HTR-8/SVneo (cell line): Measurements from ENCODE around the gene NUCKS1.
"Not testable (repeated sequence)": the region's sequence is repeated elsewhere in the genome, so short reads cannot be mapped to it uniquely, and the experiment has no call there.

Source experiments
- DNase-seq: peaks from one replicate; pipeline ENCODE4 v3.0.0; 2011; ENCODE audit warnings: low spot score, mixed read lengths; ENCODE audit not compliant: insufficient read length
- FAIRE-seq: peaks from 2 replicates; lab custom pipeline; 2011; peaks lifted over from hg19 to GRCh38; lab: Jason Lieb, UNC

NUCKS1 gene

GRCh38 chr1:205739348-205740160 lies 10.4 kb downstream of the NUCKS1 start:
- FAIRE-seq, result no peak
- DNase-seq, result no peak

DNA sequence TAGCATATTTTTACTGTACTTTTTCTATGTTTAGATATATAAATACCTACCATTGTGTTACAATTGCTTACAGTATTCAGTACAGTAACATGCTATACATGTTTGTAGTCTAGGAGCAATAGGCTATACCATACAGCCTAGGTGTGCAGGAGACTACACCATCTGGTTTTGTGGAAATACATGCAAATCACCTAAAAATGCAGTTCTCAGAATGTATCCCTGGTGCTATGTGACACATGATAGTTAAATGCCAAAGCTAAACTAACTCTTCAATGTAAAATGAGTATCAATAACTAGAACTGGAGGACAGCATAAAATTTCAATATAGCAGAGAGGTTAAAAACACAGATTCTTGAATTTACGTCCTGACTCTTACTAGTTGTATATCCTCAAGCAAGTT lies 14.8 kb downstream of the NUCKS1 start:
- no peak for DNase-seq
- FAIRE-seq, result no peak

GRCh38 chr1:205733438-205734175 lies 16.4 kb downstream of the NUCKS1 start:
- DNase-seq, result no peak
- no peak for FAIRE-seq

DNA sequence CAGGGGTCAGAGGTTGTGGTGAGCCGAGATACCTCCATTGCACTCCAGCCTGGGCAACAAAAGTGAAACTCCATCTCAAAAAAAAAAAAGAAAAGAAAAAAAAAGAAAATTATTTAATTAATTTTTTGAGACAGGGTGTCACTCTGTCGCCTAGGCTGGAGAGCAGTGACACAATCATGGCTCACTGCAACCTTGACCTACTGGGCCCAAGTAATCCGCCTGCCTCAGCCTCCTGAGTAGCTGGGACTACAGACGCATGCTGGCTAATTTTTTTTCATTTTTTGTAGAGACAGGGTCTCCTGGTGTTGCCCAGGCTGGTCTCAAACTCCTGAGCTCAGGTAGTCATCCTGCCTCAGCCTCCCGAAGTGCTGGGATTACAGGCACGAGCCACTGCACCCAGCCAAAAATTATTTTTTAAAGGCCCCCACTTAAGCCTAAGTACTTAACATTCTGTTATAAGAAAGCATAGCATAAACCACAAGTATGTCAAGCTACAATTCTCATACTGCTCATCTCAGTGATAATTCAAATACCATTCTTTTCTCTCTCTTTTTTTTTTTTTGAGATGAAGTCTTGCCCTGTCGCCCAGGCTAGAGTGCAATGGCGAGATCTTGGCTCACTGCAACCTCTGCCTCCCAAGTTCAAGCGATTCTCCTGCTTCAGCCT lies 19.9 kb downstream of the NUCKS1 start:
- DNase-seq (no peak), FAIRE-seq (no peak)

GRCh38 chr1:205726619-205727125 lies 23.3 kb downstream of the NUCKS1 start:
- FAIRE-seq (no peak), DNase-seq (no peak)

GRCh38 chr1:205725514-205725913 lies 24.5 kb downstream of the NUCKS1 start:
- FAIRE-seq (no peak), DNase-seq (no peak)

GRCh38 chr1:205720740-205721139 lies 29.2 kb downstream of the NUCKS1 start:
- FAIRE-seq, DNase-seq: not testable (repeated sequence)

DNA sequence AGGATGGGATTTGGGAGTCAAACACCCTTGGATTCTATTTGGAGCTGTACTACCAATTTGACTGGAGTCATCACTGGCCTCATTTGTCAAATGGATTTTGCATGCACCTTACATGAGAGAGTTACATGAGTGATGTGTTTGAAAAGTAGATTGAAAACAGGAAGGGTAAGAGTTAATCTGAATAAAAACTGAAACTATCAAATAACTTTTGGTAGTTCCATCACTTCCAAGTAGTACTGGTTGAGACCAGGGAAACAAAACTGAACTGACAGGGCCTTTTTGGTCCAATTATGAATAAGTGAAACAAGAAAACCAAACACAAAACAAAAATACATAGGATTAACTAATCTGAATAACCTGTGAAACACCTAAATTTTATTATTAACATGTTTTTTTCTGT lies 30.2 kb downstream of the NUCKS1 start:
- FAIRE-seq (no peak), DNase-seq (no peak)

DNA sequence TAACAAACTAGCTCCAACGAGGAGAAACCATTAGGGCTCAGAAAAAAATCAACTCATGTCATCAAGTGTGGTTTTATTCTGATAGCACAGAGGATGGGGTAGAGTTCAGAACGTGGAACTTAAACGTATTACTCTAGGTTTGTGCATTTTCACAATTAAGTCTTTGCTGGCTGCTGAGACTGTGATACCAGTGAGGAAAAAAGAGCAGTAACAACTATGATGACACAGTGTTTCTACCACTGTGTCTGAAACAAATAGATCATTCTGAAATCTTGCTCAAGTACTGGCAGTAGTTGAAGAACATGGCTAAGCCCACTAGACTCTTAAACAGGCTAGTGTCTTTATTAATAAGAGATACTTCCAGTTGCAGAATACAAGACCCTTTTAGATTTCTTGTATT lies 31.0 kb downstream of the NUCKS1 start:
- FAIRE-seq (no peak), DNase-seq (no peak)

DNA sequence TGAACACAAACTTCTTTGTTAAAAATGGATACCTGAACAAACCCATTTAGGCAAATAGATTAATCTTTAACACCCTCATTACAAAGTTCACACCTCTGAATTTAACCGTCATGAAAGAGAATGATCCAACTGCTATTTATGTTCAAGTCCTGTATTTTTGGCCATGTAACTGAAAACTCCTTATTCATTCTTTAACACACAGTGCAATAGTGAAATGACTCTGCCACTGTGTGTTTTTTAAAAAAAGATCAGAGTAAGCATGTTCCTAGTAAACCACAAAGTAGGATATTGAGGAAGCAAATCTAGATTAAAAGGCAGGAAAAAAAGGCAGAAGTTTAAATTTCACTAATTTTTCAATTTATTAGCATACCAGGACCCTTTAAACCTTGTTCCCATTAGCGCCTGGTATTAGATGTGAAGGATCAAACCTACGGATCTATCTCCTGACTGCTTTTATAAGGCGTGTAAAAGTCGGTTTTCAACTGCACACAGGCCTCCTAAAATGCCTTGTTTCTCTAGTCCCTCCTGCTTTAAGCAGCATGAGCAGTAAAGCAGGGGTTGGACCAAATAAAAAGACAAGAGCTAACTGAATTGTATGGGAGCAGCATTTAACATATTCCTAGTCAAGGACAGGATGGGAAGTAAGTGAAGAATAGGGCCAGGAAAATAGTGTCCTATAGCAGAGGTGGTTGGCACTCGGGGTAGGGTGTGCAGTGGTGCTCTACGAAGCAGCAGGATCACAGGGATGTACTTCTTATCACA lies 33.4 kb downstream of the NUCKS1 start:
- no peak for DNase-seq
- FAIRE-seq, result no peak

GRCh38 chr1:205715628-205716027 lies 34.4 kb downstream of the NUCKS1 start:
- FAIRE-seq (no peak), DNase-seq (no peak)

DNA sequence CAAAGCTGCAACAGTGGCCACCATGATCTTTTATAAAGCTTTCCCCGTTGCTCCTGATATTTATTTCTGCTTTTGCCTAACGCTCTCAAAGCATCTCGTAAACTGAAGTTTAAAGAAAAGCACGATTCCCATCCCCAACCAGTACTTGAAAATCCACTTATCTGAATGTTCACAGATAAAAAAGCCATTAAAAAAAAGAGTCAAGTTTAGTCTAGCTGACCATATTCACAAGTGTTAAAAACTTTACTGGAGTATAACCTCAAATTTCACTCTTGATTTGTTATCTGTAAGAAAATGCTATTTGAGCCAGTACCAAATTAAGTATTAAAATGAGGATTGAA lies 35.1 kb downstream of the NUCKS1 start:
- no peak for FAIRE-seq
- DNase-seq, result no peak

GRCh38 chr1:205714190-205714905 lies 35.6 kb downstream of the NUCKS1 start:
- no peak for FAIRE-seq
- DNase-seq, result no peak

DNA sequence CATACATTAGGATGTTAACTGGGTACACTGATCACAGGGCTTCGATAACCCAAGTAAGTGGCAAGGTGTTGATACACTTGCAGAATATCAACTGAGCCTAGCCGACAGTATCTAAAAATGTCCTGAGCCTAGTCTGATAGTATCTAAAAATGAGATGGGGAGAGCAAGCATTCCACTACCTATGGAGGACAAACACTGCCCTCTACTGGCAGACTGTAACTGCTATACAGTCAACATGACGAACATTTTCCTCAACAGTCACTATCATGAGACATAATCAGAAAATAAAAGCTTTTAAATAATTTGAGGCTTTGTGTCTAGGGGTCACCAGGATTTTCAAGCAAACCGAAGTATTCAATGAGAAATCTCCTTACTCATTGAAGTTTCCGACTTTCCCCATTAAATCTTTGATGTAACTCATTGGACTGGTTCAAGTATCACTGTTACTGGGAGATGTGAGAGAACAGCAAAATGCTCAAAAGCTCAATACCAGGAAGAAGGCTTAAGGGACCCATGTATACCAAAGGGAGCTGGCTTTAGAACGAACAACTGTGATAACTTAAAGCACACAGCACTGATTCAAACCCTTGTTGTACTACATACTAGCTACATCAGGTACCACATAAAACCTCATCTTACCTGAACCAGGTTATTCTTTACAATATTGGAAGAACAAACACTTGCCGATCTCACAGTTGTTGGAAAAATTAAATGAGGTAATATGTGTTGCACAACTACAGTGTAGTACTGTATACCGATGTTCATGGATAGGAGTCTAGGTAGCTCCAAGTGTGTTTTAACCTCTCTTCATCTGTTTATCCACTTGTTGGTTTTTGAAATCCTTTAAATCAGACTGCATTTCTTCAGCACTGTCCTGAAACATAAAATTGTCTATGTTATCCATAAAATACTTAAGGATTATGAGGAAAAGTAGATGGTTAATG lies 38.6 kb downstream of the NUCKS1 start:
- FAIRE-seq, result no peak
- DNase-seq, result peak; percentile 63

DNA sequence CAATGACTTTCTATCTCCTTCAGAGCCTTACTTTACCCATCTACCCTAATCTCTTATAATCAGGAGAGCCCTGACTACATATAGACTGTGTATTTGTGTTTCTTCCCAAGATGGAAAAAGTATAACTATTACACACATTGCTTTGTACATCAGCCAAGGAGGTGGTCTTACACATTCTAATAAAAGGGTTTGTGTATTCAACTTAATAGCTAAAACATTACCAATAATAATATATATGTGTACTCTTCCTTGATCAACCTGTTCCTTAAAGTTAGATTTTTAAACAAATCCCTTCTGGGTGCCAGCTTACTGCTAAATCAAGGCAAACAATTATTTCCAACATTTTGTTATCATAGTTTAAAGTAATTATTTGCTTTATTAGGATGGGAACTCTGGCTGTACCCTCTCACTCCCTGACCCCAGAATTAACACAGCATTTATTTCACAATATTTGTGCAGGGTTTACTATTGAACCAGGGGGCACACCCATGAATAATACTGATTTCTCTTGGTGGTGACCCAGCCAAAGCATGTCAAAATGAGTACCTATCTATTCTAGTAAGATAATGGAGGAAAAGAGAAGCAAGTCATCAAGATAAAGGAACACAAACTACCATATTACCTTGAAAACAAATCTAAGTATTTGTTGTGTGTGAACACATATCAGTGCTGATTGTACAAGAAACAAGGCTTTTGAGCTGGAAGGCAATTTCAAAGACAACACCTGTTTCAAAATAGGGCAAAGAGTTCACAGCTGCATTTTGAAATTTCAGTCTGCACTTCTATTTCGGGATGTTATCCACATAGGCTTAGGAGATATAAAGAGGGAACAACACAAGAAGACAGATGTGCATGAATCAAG lies 39.5 kb downstream of the NUCKS1 start:
- DNase-seq, result no peak
- no peak for FAIRE-seq

GRCh38 chr1:205709640-205710039 lies 40.3 kb downstream of the NUCKS1 start:
- FAIRE-seq, result no peak

GRCh38 chr1:205709059-205709398 lies 41.0 kb downstream of the NUCKS1 start:
- no peak for FAIRE-seq
- no peak for DNase-seq

More at GRCh38 chr1:205709640-205710039, 40.3 kb downstream of the NUCKS1 start:
- DNase-seq, result no peak
